MCF 10A (cell line): Measurements from ENCODE around the gene ACTMAP. TPM values are rescaled to one million over a fixed set of nuclear protein-coding genes. Genes with fewer than 3 reads are reported as not detected.
A peak's percentile ranks its signal among the peaks of the same experiment; 100 is the strongest.

ENCODE experiments used
- BruUV-seq: library from RNA; stranded (reverse); fragments of 400-500 nt; replicated peaks from 2 replicates; lab custom pipeline; 2021; lab: Mats Ljungman, UMichigan
- CTCF ChIA-PET: fragments of 300-600 bp; sonication (Branson Sonifier 250); formaldehyde crosslinking; extraction: SDS; loops from one replicate; lab custom pipeline; 2021; ENCODE audit warnings: antibody characterized with exemption, inconsistent platforms; lab: Yijun Ruan, JAX
- POLR2A ChIA-PET: fragments of 300-600, 350-650 bp; sonication (Branson Sonifier 250); formaldehyde crosslinking; extraction: SDS; loops from one replicate; lab custom pipeline; 2020; ENCODE audit warnings: antibody characterized with exemption, inconsistent platforms; lab: Yijun Ruan, JAX
- DNase-seq: peaks from one replicate; pipeline ENCODE4 v3.0.0-alpha.2; 2018; ENCODE audit not compliant: unreplicated experiment
- H3K27ac Mint-ChIP-seq: one replicate; pipeline ENCODE4 v1.8.0; 2022; ENCODE audit warnings: mild to moderate bottlenecking, low read depth, mixed read lengths; ENCODE audit not compliant: unreplicated experiment
- H3K27me3 Mint-ChIP-seq: one replicate; pipeline ENCODE4 v1.8.0; 2022; ENCODE audit warnings: mixed read lengths; ENCODE audit not compliant: insufficient read depth, unreplicated experiment
- H3K36me3 Mint-ChIP-seq: one replicate; pipeline ENCODE4 v1.8.0; 2022; ENCODE audit warnings: mild to moderate bottlenecking, moderate library complexity, mixed read lengths; ENCODE audit not compliant: insufficient read depth, unreplicated experiment
- H3K4me1 Mint-ChIP-seq: one replicate; pipeline ENCODE4 v1.8.0; 2022; ENCODE audit warnings: mixed read lengths; ENCODE audit not compliant: insufficient read depth, unreplicated experiment
- H3K4me3 Mint-ChIP-seq: one replicate; pipeline ENCODE4 v1.8.0; 2022; ENCODE audit warnings: mild to moderate bottlenecking, moderate library complexity, mixed read lengths; ENCODE audit not compliant: unreplicated experiment
- H3K9me3 Mint-ChIP-seq: one replicate; pipeline ENCODE4 v1.8.0; 2022; ENCODE audit warnings: mixed read lengths; ENCODE audit not compliant: unreplicated experiment
- intact Hi-C: fragments of 100-400 bp; cut with micrococcal nuclease; formaldehyde crosslinking; loops from 2 replicates; pipeline ENCODE4 v1.14.1; 2022
- total RNA-seq: library from RNA; stranded (reverse); gene quantifications from 2 replicates; pipeline ENCODE4 v1.2.3, GENCODE V29; 2022
- TF ChIP-seq, protein P1 (sequence below): fragments of 200-600 bp; IDR thresholded peaks from one replicate; pipeline ENCODE4 v1.8.0; 2022; ENCODE audit warnings: antibody characterized with exemption, mild to moderate bottlenecking; ENCODE audit not compliant: unreplicated experiment

The ACTMAP gene
- total RNA-seq, 1 experiment from 2014 or later, result 19.3 TPM

GRCh38 chr19:40797963-40798682, 47.8 kb upstream of the ACTMAP start:
- intact Hi-C loops, result loop anchor here (1.0 kb wide), 1 partner anchor 80 kb away; no protein-coding TSS in a partner anchor
- ChIA-PET POLR2A (interaction anchor here (0.7 to 3.5 kb wide), 22 partner anchors 10 to 424 kb away, joined by 3 to 57 read pairs (median 4); partner anchors contain the start of genes ACTMAP, COQ8B, ITPKC and RAB4B), CTCF (interaction anchor here (0.5 to 1.5 kb wide), 6 partner anchors 20 to 439 kb away, joined by 3 to 5 read pairs (median 4); partner anchors contain the start of gene RAB4B)
- Mint-ChIP-seq H3K4me3 (peak overlapping the region; percentile 86), H3K27ac (peak overlapping the region; percentile 93), H3K27me3 (no peaks in the 10 kb centered on the region), H3K36me3 (peaks cover 20% of the 10 kb centered on the region), H3K4me1 (peaks cover 29% of the 10 kb centered on the region), H3K9me3 (no peaks in the 10 kb centered on the region)
- BruUV-seq, result no TSS peak
- DNase-seq, result peak; percentile 28
- TF ChIP-seq, protein P1, sequence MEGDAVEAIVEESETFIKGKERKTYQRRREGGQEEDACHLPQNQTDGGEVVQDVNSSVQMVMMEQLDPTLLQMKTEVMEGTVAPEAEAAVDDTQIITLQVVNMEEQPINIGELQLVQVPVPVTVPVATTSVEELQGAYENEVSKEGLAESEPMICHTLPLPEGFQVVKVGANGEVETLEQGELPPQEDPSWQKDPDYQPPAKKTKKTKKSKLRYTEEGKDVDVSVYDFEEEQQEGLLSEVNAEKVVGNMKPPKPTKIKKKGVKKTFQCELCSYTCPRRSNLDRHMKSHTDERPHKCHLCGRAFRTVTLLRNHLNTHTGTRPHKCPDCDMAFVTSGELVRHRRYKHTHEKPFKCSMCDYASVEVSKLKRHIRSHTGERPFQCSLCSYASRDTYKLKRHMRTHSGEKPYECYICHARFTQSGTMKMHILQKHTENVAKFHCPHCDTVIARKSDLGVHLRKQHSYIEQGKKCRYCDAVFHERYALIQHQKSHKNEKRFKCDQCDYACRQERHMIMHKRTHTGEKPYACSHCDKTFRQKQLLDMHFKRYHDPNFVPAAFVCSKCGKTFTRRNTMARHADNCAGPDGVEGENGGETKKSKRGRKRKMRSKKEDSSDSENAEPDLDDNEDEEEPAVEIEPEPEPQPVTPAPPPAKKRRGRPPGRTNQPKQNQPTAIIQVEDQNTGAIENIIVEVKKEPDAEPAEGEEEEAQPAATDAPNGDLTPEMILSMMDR, result no peak

DNA sequence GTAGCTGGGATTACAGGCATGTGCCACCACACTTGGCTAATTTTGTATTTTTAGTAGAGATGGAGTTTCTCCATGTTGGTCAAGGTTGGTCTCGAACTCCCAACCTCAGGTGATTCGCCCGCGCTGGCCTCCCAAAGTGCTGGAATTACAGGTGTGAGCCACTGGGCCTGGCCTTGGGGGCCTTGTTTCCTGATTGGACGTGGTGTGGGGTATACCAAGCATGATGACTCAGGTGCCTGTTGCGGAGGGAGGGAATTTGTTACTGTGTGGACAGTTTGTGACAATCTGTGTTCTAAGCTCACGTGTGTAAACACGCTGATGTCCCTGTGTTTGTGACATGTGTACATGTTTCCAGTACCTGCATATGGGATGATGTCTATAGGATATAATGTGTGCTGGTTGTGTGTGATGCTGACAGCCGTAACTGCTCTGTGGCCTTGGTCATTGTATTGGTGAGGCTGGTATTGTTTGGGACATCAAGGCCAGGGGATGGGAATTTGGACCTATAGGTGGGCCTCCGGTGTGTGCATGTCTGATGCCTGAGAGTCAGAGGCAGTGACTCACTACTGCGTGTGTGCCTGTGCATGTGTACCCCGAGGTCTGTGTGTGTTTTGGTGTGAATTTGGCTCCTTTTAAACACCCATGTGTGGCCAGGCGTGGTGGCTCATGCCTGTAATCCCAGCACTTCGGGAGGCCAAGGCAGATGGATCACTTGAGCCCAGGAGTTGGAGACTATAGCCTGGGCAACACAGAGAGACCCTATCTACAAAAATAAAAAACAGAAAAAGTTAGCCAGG, 47.1 kb upstream of the ACTMAP start:
- BruUV-seq, result no TSS peak
- CTCF ChIA-PET, result interaction anchor here (0.5 to 1.5 kb wide), 4 partner anchors 19 to 438 kb away, joined by 3 to 5 read pairs (median 4); partner anchors contain the start of gene RAB4B
- POLR2A ChIA-PET, result interaction anchor here (0.7 to 3.5 kb wide), 9 partner anchors 10 to 425 kb away, joined by 3 to 57 read pairs (median 4); partner anchors contain the start of genes ACTMAP, COQ8B, ITPKC and RAB4B

DNA sequence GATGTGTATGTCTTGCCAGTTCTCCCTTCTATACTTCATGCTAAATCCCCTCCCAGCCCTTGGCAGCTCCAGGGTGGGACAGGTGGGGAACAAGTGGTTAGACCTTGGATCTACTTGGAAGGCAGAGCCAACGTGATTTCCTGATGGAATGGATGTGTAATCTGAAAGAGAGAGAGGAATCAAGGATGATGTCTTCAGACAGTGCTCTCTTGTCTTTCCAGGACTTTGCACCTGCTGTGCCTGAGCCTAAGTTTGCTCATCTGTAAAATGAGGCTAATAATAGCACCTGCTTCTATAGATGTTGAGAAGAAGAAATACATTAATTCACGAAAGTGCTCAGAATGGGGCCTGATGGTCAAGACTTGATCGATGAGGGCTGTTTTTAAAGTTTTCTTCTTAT, 41.7 kb upstream of the ACTMAP start:
- intact Hi-C loops, result no loop called here
- H3K9me3 Mint-ChIP-seq, result no peaks in the 10 kb centered on the region
- CTCF ChIA-PET, result interaction anchor here (0.7 to 1.0 kb wide), 2 partner anchors 129 to 1300 kb away, joined by 3 to 5 read pairs; no protein-coding TSS in a partner anchor

More for the DNA sequence above, 47.1 kb upstream of the ACTMAP start:
- H3K4me3 Mint-ChIP-seq, result peak overlapping the region; percentile 29
- no peaks in the 10 kb centered on the region for H3K27me3 Mint-ChIP-seq
- peaks cover 14% of the 10 kb centered on the region for H3K36me3 Mint-ChIP-seq
- H3K4me1 Mint-ChIP-seq, result peaks cover 30% of the 10 kb centered on the region
- H3K27ac Mint-ChIP-seq, result no peak overlapping the region
- TF ChIP-seq, protein P1, result no peak
- H3K9me3 Mint-ChIP-seq, result no peaks in the 10 kb centered on the region
- no peak for DNase-seq
- intact Hi-C loops, result no loop called here

More for the DNA sequence above, 41.7 kb upstream of the ACTMAP start:
- peaks cover 14% of the 10 kb centered on the region for H3K4me1 Mint-ChIP-seq
- POLR2A ChIA-PET, result interaction anchor here (0.6 to 2.8 kb wide), 3 partner anchors 14 to 188 kb away, joined by 3 to 15 read pairs (median 4); partner anchors contain the start of genes ACTMAP and RAB4B
- H3K4me3 Mint-ChIP-seq, result no peak overlapping the region
- TF ChIP-seq, protein P1, result no peak
- DNase-seq, result no peak
- BruUV-seq, result no TSS peak
- H3K27ac Mint-ChIP-seq, result peak overlapping the region; percentile 54
- no peaks in the 10 kb centered on the region for H3K27me3 Mint-ChIP-seq
- peaks cover 12% of the 10 kb centered on the region for H3K36me3 Mint-ChIP-seq
